ENCODE data around the gene PEPD.

DNA sequence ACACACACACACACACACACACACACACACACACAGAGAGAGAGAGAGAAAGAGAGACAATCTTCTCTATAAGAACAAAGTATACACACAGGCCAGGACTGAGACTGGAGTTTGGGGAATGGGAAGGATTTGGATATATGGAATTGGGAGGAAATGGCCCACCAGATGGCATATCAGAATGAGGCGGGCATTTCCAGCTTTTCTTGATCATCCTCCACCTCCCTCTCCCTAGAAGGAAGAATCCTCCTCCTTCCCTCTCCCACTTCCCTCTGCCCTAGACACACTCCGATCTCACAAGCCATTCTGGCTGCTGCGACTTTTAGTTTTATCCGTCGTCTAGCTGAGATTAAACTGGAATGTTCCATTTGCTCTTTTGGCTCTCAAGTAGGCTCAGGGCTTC lies 158.1 kb downstream of the PEPD start:
- TF ChIP-seq POLR2A (IDR thresholded peaks at IDR 0.05; ENCODE audit: borderline replicate concordance, extremely low read depth, insufficient read depth, insufficient read length): no peak
- no peak for TF ChIP-seq POLR2AphosphoS5 (IDR thresholded peaks at IDR 0.05; ENCODE audit: low read depth, low read length)

Data from HCT116 (cell line).